DMS114 treated with DMSO at 0.1 percent for 48 hours (cell line): ENCODE data around the gene TJP2.

Experiments
- DNase-seq: peaks from one replicate; lab custom pipeline; 2025; ENCODE audit not compliant: unreplicated experiment; lab: John Stamatoyannopoulos, UW

Gene TJP2

DNA sequence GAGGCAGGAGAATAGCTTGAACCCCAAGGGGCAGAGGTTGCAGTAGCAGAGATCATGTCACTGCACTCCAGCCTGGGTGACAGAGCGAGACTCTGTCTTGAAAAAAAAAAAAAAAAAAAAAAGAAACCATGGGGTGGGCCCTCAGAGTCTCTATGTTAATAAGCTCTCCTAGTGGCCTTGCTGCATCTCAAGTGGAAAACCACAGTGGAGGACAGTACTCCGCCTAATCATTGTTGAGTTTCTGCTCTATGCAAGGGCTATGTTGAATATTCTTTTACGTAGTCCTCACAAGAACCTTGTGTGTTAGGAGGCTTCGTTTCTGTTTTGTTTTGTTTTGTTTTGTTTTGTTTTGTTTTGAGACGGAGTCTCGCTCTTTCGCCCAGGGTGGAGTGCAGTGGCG is 48.9 kb downstream of the TJP2 start:
- DNase-seq: no peak

DNA sequence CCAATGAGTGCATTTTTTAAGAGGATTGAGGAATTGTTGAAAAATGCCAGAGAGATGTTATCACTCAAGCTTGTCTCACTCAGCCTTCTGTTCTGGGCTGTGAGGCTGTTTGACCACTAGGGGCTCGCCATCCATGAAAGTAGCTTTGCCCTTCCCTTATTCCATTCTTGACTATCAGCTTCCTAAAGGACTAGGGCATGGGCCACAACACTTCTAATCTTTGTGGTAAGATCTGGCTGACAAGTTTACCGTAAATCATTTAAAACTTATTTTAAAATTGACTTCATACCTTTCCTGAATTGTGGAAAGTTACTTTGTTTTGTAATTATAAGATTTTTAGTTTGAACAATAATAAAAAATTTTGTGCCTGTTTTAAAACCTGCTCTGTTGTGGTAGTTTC is 49.5 kb downstream of the TJP2 start:
- DNase-seq: peak; percentile 37

DNA sequence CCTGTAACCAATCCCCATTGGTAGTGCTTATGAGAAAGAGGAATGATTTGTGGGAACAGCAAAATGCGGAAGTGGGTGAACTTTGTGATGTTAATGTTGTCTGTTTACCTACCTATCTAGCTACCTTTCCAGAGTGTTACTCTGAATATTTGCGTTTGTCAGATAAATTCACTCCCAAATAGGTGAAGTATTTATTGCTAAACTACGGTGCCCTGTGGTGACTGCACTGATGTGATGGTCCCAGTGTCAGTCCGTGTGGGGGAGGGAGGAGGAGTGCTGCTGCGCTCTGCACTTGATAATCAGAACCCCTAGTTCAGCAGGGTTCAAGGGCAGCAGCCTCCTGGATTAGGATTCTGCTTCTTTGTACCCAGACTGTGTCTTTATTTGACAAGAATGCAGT is 55.3 kb downstream of the TJP2 start:
- DNase-seq: no peak

DNA sequence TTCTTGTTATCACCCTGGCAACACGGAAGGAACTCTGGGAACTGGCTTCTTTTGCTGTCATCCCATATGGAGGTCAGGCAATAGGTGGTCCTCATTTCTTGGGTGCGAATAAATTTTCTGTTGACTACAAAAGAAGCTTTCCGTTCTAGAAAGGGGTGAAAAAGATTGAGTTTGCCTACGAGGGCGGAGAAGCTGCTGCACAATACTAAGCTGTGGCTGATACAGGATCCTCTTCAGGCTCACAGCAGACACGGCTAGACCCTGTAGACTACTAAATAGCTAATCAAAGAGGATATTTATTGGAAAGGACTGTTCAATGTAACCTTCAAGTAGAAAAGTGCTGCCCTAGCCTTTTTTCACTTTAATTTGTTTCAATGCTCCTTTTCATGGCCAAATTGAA is 58.1 kb downstream of the TJP2 start:
- DNase-seq: no peak

DNA sequence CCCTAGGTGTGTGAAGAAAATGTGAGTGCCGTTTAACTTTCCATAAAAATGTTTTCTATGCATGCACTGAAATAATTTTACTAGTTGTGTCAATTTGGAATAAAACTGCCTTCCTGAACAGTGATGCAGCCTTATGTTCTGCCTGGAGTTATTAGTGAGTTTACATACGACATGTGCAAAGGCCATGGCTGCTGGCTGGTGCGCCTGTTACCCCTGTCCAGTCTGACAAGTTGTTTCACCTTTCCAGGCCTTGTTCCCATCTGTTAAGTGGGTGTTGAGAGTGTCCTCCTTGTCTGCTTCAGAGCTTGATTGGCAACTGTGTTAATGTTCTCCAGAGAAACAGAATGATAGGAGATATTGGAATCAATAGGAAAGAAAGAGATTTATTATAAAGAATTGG is 60.6 kb downstream of the TJP2 start:
- no peak for DNase-seq

DNA sequence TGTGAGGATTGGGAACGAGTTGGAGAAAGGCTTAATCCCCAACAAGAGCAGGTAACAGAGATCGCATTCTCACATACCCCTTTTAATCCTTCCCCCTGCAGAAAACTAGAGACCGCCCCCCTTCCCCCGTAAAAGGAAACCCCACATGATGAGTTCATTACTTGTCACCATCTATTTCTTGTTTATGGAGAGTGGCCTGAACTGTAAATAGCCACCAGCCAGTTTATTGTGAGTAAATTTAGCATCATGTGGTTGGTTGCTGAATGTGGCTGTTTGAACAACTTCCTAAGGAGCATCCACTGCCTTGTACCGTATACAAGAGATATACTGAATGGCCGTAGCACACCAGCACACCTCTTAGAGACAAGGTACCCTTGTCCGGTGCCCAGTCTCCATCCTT is 62.1 kb downstream of the TJP2 start:
- no peak for DNase-seq

DNA sequence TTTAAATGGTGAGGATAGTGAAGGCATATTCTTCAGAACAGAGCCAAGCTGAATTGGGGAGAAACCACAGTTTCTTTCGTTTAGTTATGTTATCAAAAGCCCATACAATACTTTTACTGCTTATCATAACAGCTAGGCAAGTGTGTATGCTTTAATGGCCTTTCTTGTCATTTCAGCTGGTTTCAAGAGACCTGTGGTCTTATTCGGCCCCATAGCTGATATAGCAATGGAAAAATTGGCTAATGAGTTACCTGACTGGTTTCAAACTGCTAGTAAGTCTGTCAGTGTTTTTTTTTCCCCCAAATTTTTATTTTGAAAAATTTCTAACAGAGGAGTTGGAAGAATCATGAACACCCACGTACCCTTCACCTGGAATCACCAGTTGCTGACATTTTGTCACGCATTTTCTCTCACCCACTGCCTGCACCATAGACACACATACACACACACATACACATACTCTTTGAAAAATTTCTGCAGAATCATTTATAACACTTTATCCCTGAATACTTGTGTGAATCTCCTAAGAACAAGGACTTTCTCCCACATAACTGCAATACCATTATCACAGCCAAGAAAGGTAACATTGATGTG is 63.7 kb downstream of the TJP2 start:
- DNase-seq: no peak

DNA sequence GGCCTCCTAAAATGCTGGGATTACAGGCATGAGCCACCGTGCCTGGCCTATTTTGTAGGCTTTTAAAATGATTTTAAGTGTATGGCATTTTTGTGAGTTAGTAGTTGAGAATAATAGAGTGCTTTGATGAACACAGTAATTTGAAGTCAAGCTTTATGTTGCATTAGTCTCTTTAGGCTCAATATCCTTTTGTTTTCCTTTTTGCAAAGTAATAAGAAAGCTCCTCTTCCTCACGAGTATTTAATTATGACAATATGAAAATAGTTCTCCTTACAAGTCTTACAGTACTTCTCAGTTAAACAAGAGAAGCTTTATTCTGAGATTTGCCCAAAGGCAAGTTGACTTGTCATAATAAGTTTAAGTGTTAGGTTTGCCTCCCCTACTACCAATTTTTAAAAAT is 69.0 kb downstream of the TJP2 start:
- DNase-seq: no peak

DNA sequence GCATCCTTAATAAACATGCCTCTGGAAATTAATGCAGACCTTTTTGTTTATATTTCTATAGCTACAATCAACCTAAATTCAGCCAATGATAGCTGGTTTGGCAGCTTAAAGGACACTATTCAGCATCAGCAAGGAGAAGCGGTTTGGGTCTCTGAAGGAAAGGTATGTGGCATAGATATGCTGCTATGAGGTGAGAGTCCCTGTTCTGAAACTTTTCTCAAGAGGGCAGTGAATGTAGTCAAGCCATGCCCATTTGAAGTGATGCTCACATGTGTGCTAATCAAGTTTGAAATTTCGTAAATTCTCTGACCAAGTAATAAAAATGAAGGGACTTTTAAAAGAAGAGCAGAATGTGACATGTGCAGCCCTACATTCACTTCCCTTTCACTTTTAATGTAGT is 72.6 kb downstream of the TJP2 start:
- no peak for DNase-seq

DNA sequence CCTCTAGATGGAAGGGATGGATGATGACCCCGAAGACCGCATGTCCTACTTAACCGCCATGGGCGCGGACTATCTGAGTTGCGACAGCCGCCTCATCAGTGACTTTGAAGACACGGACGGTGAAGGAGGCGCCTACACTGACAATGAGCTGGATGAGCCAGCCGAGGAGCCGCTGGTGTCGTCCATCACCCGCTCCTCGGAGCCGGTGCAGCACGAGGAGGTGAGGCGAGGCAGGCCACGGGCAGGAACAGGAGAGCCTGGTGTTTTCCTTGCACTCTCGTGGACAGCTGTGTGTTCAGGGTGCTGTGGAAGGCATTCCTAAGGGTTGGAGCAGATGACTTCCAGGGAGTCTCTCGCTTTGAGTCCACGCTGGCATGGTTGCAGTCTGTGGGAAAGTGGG is 73.9 kb downstream of the TJP2 start:
- no peak for DNase-seq

DNA sequence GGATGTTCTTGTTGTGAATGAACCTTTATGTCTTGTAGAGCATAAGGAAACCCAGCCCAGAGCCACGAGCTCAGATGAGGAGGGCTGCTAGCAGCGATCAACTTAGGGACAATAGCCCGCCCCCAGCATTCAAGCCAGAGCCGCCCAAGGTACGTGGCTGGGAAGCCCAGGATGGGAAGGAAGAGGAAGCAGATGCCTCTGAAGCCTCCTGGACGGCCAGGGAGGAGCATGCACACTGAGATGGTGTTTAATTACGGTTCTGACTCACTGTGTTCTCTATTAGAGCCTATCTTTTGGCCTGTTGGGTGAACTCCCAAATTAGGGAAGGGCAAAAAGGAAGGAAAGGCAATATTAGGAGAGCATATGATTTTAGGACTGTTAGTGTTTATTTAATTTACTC is 75.3 kb downstream of the TJP2 start:
- DNase-seq: no peak

DNA sequence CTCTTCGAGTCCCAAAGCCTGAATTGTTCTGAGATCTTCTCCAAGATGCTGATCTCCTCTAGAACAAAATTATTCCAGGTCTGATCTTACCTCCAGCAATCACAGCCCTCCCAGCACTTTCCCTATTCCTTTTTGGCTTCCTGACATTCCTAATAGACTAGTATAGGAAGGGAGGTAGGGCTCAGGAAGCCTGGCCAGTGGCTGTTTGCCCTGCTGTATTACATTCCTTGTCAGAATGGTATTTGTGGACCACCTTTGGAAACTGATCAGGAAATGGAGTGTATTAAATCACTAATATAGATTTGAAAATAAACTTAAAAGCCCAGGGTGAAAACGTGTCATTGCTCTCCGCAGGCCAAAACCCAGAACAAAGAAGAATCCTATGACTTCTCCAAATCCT is 76.6 kb downstream of the TJP2 start:
- DNase-seq: no peak

DNA sequence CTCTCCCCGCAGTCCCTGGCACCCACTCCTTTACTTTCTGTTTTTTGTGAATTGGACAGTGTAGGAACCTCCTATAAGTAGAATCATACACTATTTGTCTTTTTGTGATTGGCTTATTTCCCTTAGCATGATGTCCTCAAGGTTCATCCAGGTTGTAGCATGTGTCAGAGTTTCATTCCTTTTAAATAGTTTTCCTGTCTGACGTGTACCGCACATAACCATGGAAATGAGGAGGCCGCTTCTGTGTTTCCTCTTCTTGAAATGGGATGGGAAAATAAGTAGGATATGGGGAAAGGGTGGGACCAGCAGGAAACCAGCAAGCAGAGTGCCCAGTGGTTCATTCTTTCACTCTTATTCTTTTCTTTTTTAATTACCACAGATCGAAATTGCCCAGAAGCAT is 78.4 kb downstream of the TJP2 start:
- DNase-seq: no peak

DNA sequence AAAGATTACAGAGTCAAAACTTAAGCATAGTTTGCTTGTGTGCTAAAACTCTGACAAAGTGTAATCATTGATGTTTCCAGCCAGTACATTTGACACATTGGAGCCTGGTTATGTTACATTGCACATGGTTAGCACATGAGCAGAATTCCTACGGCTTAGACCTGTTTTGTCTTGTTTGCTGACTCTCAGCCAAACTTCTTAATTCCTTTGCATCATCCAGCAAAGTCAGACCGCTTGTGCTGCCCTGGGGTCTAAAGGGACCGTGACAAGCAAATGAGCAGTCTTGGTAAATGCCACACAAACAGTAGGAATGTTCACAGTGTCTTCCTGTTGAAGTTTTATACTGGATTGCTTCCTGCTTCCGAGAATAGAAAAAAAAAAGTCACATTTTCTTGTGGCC is 79.0 kb downstream of the TJP2 start:
- no peak for DNase-seq

DNA sequence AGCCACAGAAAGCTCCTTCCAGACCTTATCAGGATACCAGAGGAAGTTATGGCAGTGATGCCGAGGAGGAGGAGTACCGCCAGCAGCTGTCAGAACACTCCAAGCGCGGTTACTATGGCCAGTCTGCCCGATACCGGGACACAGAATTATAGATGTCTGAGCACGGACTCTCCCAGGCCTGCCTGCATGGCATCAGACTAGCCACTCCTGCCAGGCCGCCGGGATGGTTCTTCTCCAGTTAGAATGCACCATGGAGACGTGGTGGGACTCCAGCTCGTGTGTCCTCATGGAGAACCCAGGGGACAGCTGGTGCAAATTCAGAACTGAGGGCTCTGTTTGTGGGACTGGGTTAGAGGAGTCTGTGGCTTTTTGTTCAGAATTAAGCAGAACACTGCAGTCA is 80.1 kb downstream of the TJP2 start:
- no peak for DNase-seq

DNA sequence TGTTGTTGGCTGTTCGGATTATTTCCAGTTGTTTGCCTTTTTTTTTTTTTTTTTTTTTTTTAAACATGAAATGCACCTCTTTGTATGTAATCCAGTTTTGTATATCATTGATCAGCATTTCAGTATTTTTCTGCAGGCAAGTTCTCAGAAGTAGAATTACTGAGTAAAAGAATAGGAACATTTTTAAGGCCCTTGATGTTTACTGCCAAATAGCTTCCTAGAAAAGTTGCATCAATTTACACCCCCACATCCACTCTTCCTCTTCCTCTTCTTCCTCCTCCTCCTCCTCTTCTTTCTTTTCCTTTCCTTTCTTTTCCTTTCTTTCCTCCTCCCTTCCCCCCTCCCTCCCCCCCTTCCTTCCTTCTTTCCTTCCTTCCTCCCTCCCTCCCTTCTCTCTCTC is 81.5 kb downstream of the TJP2 start:
- no peak for DNase-seq

DNA sequence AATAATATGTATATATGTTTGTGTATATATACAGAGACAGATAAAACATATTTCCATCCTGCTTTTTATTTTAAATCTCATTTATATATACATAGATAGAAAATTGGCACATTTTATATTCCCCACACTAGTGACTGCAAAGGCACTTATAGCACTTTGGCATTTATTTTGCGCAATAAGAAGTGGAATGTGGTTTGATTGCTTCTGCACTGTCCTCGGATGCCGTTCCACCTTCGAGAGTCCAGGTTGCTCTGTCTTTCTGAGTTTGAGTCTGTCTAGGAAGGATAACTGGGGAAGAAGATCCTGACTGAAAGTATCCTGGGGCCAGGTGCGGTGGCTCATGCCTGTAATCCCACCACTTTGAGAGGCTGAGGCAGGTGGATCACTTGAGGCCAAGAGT is 84.5 kb downstream of the TJP2 start:
- DNase-seq: no peak

DNA sequence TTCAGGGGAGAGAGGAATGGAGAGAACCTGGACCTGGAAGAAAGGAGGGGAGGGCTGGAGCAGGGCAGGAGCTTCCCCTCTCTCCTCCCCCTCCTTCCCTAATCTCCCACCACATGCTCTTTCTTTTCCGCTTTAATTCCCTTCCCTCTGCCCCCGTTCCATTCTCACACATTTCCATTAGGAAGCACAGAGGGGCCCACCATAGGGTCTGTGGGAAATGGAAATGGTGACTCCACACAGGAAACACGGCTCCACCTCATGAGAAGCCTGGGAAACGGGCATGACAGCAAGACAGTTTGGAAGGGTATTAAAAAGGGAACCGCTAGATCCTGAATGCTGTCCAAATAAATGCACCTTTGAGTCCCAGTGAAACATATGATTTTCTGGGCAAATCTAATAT is 86.1 kb downstream of the TJP2 start:
- no peak for DNase-seq

DNA sequence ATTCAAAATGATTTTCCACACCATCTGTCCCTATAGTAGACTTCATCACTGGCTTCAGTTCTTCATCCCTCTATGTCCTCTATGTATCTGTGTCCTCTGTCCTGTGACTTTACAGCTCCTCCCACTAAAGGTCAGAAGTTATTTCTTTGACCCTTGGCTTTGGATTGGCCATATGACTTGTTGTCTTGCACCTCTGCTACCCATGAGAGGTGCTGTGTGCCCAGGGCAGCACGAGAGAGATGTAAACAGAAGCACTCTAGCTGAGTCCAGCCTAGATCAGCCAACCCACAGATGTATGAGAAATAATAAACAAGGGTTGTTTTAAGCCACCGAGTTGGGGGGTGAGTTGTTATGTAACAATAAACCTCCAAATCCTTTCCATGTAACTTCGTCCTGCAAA is 87.6 kb downstream of the TJP2 start:
- no peak for DNase-seq

DNA sequence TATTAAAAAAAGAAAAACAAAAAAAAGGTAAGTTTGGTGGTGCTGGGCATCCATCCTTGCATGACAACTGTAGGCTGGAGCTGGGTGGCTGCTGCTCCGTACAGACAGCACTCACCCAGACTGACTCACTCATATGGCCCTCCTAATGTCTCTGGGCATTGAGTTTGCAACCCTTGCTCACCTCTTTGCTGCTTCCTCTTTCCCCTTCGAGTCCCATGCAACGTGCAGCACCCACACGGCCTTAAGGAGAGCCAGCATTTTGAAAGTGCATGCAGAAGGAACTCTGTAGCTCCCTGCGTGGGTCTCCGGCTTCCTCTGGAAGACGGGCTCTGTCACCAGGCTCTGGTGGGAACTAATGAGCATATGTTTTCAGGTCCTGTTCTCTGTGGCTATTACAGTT is 90.4 kb downstream of the TJP2 start:
- no peak for DNase-seq

DNA sequence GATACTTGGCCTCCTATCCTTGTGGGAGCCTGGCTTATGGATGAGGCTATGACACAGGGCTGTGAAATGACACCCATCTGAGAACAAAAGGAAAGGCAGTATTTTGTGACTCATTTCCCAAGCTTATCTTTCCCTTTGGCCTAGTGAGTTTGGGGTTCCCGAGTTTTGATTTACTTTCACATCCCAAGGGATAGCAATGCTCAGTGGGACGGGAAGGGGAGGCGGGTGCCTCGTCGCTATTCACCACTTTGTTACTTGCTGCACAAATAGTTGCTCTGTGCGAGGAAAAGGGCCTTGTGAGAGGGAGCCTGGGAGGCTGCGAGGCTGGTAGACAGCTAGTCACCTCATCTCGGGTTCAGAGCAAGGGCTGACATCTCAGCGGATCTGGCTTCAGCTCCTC is 91.8 kb downstream of the TJP2 start:
- DNase-seq: no peak

DNA sequence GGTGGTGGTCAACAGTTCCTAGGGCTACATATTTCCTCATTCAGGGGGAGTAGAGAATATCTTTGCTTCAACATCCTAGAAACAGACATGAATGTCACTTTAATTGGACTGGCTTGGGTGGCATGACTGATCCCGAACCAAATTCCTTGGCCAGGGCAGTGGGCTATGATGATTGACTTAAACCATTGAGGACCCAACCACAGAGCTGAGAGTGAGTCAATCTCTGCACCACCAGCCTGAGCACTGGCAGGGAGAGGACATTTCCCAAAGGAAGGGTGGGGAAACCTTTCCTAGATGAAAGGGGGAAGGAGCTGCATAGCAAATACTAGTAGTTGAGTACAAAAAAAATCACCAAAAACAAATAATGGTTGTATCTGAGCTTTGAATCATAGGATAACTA is 98.1 kb downstream of the TJP2 start:
- no peak for DNase-seq

DNA sequence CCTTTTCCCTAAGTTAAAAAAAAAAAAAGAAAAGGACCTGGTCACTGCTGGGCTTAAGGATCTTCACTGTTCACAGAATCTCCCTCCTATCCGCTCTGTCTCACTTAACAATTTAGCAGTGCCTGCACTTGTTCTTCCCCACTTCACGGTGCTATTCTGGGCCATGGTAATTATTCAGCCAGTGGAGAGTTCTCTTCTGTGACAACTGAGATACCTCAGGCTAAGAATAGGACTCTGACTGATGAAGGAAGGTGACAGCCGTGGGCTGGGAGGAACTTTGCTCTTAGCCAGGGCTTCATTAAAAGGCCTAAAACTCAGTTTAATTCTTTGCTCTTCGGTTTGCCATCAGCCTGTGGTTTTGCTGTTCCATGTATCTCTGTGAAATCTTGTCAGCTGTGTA is 99.1 kb downstream of the TJP2 start:
- DNase-seq: no peak

DNA sequence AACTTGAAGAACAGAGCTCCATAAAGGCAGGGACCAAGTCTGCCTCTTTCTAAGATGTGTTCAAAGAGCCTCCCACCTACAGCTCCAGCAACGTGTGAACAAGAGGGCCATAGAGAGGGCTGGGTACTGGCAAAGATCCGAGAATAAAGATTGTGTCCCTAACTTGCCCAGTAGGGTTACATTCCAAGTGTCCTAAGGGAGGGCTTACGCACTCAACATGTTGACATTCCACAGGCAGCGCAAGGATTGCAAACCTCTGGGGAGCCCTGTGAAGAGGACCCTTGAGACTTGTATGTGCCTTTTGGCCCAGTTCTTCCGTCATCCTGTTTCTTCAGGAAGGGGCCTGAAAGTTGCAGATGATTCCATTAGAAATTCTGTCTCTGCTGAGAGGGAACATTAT is 102.7 kb downstream of the TJP2 start:
- DNase-seq: no peak
